UCSD-AML1 (cell line): Measurements from ENCODE around the gene NTMT2.
"Not testable (repeated sequence)": the region's sequence is repeated elsewhere in the genome, so short reads cannot be mapped to it uniquely, and the experiment has no call there.

Experiments
- DNase-seq: peaks from one replicate; lab custom pipeline; 2025; ENCODE audit not compliant: unreplicated experiment; lab: John Stamatoyannopoulos, UW

The NTMT2 gene

DNA sequence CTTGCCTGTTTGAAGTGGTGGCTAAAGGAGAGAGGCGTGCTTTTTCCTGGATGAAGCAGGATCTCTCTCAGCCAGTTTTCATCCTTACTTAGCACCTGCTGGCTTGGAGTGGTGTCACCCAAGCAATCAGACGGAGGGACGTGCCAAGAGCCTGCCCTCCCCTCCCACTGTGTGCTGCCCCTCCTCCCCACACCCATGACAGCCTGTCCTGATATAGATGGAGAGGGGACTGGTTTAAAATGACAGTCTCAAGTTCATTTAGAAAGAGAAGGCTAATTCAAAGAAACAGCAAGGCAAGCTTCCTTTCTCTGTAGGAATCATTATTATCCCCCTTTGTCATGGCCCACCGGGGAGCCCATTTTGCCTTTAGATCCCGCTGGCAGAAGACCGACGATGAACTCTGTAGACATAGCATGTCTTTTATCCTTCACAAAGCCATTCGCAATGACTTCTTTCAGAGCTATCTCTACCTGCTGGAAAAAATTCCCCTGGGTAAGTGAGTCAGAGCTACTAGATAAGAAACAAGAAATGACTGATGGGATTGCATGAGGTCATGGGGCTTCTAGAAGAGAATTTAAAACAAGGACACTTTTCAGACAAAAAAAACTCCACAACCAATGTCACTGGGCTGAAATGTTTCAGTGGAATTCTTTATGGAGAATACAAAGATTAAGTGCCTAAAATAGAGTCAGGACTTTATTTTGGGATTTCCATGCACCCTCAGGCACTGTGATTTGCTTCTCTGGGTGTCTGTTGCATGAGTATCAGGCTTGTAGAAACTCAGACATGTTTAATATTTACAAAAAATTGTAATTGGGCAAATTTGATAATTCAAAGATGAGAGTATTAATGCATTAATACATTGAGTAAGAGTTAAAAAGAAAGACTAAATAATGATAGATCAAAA lies at the start of gene NTMT2:
Gene NTMT2, plus strand, starts transcription at position 190 of the 907 bp plus-strand sequence. Its CDS starts 149 bp downstream, at position 339.
- no peak for DNase-seq

DNA sequence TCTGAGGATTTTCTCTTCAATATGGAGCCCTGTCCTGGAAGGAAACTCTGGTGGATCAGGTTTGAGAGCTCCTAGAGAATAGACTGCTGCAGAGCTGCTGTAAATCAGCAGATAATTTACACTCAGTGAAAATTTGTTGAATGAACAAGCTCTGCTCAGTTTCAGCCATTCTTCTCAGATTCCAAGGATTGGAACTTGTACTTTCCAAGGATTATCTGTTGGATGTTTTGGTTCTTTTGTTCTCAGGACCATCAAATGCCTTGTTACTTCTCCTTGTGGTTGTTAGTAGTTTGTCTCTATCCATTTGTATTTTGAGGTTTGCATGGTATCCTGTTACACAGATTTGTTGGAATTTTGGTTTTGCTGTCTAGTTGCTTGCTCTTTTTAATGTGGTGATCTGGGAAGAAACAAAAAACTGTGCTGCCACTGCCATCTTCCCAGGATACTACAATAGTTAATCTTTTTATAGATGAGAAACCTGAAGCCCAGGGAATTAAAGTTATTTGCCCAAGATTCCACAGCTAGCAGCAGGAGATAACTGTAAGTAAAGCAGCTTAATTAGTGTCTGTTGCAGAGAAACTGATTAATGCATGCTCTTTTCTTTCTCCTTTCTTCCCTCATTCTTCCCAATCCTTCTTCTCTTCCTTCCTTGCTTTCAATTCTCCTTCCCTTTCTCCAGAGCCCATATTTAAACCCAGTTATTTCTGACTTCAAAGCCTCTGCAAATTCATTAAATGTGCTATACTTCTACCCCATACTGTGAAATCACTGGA lies 49.6 kb upstream of the NTMT2 start:
- DNase-seq = no peak

DNA sequence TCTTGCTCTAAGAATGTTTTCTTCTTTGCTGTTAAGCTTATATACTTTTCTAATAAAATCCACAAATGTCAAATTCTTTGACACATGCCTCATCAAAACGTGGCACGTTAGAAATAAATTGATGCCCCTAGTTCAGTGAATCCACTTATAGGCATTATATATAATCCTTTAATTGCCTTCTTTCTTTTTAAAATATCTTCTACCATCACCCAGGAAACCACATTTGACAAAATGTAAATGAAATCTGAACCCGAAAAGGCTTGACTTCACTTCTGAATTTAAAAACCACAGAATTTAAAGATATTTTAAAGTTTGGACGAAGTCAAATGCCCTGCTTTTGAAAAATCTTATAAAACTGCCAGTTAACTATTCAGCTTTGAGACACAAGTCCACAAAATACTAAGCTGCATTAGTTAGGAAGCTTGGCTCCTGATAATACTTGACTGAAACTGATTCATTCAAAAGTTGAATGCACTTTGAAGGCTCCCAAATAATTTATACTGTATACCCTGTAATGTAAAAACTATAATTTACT lies 48.9 kb upstream of the NTMT2 start:
- DNase-seq = no peak

DNA sequence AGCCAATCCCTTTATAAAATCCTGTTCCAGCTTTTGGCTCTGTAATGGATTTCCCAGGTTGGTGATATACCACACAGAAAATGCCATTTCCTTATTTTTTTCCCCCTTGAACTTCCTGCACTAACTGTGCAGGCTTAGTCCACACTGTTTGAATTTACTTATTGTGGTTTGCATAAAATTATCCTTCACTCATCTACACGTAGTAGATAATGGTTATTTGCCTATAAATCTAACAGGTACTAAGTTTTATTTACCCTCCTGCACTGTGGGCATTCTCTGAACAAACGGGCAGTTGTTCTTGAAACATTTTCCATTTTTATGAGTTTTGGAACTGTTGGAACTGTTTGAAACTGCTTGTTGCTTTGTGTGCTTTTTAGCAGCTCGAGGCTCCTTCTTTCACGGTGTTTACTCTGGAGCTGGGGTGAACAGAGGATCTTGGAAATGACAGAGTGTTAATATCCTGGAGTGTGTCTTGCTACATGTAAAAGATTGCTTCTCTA lies 48.3 kb upstream of the NTMT2 start:
- DNase-seq = no peak

DNA sequence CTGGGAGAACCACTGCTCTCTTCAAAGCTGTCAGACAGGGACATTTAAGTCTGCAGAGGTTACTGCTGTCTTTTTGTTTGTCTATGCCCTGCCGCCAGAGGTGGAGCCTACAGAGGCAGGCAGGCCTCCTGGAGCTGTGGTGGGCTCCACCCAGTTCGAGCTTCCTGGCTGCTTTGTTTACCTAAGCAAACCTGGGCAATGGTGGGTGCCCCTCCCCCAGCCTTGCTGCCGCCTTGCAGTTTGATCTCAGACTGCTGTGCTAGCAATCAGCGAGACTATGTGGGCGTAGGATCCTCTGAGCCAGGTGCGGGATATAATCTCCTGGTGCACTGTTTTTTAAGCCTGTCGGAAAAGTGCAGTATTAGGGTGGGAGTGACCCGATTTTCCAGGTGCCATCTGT lies 32.6 kb upstream of the NTMT2 start:
- DNase-seq = not testable (repeated sequence)

DNA sequence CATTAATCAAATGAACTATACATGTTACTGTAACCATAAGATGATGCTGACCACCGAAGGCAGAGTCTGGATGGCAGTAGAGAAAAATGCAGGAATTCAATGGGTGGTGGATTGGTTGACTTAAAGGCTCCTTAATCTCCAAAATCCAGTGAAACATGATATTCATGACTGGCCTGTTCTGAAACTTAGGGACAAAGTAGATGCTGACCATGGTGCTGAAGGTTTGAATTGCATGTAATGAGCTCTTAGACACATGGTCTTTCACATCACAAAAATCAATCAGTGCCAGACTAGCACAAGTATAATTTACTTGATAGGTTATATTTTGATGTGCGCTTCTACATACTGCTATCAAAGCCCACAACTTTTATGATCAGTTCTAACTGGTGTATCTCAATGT lies 30.9 kb upstream of the NTMT2 start:
- DNase-seq = no peak

DNA sequence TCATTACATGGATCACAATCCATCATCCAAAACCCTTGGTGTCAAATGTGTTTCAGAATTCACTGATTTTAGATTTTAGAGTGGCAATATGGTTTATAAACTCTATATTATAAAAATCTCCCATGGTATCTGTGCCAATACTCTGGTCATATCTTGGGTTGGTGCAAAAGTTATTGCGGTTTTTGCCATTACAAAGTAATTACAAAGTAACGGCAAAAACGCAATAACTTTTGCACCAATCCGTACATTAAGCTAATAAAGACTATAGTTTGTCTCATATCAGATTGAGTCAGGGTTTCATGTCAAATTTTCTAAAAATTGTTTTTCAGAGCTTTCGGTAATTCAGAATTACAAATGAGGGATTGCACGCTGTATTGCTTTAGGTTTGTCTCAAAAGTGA lies 23.4 kb upstream of the NTMT2 start:
- no peak for DNase-seq

DNA sequence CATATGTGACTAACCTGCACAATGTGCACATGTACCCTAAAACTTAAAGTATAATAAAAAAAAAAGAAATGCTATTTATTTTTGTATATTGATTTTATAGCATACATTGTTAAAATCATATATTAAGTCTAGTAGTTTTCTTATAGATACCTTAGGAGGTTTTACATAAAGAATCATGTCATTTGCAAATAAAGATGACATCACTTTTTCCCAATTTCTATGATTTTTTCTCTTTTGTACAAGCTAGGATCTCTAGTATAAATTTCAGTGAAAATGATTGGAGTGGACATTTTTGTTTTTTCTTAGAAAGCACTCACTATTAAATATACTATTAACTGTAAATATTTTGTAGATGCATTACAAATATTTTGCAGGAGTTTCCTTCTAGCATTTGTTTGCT lies 20.5 kb upstream of the NTMT2 start:
- DNase-seq = no peak

DNA sequence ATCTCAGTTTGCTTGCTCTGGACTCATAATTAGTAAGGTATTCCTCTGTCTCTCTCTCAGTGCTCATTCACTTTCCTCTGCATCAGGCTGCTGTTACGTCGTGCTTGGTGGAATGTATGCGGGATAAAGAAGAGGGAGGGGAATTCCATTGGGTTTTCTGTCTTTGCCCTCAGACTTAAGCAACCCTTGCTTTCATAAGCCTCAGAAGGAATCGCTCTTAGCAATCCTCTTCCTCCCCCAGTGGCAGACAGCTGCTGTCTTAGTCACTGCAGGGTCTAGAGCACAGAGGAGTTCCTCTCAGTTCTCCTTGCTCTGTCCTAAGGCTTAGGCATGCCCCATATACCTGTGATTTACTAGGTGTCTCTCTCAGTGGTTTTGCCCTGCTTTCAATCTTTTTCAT lies 19.1 kb upstream of the NTMT2 start:
- no peak for DNase-seq

DNA sequence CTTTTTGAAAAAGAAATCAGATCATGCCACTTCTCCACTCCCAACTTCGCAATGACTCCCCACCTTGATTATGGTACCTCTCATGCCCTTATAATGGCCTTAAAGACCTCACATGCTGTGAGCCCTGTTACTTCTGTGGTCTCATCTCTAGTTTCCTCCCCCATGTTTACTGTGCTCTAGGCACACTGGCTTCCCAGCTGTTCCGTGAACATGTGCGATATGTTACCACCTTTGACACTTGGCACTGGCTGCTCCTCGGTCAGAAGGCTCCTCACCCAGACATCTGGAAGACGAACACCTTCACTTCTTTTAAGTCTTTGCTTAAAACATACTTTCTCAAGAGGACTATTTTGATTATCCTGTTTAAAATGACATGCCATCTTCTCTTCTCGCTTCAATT lies 14.3 kb upstream of the NTMT2 start:
- no peak for DNase-seq

DNA sequence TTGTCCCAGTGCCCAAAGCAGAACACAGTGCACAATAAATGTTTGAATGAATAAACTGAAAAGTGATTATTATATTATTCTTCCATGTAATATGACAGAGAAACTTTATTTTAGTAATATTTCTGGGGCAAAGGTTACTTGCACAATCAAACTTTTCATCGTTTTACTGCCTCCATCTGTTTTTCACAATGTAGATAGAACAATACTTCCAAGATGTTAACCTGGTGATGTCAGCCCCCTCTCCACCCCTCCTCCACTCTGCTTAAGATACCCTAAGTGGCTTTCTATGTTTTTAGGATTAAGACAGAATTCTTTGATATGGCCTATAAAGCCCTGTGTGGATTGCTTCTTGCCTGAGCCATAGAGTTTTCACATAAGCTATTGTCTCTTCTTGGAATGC lies 13.8 kb upstream of the NTMT2 start:
- no peak for DNase-seq

DNA sequence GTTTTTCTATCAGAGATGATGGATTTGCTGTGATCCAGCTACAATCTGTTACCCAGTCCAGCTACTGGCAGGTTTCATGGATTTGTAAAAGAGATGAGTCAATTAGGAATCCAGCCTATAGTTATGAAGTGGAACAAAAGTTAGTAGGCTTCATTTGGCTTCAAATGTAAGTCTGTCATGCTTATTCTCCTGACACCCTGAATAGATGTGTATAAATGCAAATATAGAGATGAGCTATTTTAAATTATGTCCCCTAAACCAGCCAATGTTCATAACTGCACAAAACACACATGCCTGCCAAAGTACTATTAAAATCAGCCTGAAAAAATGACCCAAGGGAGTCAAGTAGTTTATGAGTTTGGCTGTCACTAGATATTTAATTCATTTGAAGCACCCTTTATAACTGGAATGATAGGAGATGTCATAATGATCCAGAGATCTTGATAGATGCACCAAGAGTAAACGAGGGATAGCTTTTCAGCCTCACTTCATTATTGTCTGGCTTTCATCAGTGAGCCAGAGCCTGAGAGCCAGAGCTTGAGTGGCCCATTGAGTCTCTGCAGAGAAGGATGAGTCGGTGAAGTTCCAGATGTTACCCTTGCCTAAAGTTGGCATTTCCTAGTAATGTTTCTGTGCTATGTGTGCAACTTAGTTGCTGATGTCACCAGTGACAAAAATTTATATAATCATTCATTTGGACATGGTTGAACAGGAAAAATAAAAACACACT lies 11.8 kb upstream of the NTMT2 start:
- DNase-seq = no peak

DNA sequence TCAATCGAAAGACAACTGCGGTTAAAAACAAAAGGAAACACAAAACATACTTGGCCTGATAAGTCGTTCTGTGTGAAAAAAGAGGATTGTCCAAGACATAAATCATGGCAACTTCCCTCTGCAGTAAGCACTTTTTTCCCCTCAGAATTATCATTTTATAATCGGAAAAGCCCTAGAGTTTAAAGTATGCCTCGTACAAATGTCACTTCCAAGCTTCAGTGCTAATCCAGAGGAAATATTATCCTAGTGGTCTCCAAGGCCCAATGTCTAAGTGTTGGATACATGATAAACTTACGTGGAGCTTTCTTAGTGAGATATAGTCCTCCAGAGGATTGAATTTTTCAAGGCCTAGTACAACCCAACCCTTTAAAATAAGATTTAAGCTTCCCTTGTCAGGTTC lies 11.2 kb upstream of the NTMT2 start:
- DNase-seq = no peak

DNA sequence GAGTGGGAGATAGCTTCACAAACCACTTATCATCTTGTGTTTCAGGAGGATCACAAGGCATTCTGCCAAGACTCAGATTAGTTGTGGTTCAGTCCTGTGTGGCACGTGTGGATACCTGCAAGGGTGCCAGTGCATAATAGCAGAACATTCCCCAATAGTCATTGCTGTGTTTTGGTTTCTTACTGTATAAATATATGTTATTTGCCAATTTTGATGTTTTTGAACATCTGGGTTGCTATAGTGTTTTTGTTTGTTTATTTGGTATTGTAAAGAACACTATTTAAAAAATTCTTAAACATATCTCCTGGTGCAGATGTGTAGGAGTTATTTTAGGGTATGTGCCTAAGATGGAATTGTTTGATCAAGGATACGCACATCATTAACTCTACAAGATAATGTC lies 5.4 kb upstream of the NTMT2 start:
- no peak for DNase-seq

DNA sequence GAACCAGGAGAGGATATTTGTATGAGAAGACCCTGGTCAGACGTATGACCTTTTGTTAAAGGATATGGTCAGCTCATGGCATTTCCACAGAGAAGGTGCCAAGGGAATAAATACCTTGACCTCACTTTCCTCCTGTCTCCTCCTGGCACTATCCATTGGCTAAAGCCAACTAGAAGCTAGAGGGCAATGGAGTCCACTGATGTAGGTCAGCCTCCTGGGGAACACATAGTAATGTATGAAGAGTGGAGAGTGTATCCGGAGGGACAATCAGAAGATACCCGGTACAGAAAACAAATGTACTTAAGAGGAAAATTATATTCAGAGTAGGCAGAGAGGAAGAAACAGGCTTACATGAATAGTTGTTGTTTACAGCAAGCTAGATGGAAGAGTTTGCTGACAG lies 698 bp upstream of the NTMT2 start:
- no peak for DNase-seq

DNA sequence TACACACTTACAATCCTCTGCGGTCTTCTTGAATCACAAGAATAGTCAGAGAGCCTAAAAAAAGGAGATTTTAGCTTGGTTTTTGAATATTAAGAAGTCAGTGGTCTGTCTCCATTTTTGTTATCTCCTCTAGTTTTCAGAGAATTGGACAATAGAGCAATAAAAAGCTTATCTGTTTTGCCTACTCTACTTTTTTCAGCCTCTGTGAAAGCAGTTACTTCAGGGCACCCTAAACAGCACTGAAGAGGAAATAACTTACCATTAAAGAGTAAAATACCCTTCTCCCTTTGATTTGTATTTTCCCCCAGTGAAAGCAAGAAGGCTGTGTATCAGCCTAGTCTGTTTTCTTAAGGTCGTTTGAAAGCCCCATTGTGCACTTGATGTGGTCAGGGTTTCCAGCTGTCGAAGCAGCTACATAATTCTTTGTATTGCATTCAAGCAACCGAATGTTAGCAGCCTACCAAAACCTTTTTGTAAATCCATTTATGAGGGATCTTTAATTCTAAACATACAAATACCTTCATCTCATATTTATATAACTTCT lies 1.0 kb downstream of the NTMT2 start:
- DNase-seq = no peak

DNA sequence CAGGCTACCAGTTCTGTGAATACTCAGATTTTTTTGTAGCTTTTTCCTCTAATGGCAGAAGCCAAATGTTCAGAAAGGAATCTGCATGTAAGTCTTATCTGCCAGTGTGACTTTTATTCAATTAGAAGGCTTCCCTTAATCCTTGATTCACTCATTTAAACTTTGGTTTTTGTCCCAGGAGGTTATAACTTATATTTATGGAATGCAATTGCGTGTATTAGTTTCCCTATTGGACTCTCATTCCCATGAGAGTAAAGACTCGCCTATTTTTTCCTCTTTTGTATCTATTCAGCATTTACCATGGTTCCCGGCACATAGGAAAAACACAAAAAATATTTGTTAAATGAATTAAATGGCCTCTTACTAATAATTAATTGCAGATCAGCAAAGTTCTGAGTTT lies 3.5 kb downstream of the NTMT2 start:
- no peak for DNase-seq

DNA sequence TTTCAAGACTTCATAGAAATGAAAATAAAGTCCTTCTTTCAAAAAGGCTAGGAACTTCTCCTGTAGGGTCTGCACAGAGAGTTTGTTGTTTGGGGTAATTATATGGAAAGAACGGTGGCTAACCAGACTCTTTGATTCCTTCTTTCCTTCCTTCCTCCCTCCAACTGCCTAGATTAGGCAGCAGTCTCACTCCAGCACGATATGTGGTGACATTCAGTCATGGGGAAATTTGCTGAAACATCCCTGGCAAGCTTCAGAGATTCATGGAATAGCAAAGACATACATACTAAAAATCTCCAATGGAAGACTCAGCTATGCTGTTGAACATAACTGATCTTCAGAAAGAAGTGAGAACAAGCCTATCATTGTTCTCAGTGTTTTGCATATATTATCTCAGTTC lies 4.3 kb downstream of the NTMT2 start:
- DNase-seq = no peak

DNA sequence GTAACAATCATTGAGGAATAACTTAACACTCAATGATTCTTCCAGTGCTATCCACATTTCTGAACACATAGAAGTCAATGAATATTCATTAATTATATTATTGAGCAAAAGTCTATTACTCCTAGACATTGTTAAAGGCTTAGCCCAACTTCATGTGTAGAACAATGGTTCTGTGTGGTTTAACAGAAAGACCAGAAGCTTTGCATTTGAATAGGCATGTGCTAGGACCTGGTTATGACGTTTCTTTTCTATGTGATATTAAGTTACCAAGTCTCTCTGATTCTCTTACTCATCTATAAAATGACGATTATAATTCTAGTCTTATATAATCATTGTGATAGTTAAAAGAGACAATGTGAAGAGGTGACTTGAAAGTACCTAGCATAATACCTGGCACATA lies 5.2 kb downstream of the NTMT2 start:
- no peak for DNase-seq

DNA sequence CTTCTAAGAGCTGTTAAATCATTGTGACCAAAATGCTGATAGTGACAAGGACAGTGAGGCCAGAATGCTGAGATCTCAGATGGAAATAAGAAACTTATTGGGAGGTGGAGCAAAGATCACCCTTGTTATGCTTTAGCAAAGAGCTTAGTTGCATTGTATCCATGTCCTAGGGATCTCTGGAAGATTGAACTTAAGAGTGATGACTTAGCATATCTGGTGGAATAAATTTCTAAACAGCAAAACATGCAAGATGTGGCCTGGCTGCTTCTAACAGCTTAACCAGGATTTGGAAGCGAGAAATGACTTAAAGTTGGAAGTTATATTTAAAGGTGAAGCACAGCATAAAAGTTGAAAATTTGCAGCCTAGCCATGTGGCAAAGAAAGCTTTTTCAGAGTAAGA lies 7.7 kb downstream of the NTMT2 start:
- DNase-seq = no peak

DNA sequence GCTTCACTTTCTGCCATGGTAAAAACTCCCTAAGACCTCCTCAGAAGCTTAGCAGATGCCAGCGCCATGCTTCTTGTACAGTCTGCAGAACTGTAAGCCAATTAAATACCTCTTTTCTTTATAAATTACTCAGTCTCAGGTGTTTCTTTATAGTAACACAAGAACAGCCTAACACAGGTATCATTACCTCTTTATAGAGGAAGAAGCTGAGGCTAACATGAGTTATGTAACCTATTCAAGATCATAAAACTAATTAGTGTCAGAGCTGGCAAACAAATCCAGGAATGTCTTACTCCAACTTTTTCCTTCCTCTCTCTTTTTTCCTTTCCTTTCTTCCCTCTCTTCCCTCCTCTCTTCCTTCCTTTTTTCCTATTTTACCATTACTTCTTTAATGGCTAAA lies 9.3 kb downstream of the NTMT2 start:
- no peak for DNase-seq
